GM18520 (cell line): ENCODE measurements around the gene PALM.
"Not testable (repeated sequence)": the region's sequence is repeated elsewhere in the genome, so short reads cannot be mapped to it uniquely, and the experiment has no call there.

Source experiments
- ATAC-seq: cut with Tn5 transposase; IDR thresholded peaks from one replicate; pipeline ENCODE4 v1.9.1; 2021; ENCODE audit not compliant: unreplicated experiment

Gene PALM, protein sequence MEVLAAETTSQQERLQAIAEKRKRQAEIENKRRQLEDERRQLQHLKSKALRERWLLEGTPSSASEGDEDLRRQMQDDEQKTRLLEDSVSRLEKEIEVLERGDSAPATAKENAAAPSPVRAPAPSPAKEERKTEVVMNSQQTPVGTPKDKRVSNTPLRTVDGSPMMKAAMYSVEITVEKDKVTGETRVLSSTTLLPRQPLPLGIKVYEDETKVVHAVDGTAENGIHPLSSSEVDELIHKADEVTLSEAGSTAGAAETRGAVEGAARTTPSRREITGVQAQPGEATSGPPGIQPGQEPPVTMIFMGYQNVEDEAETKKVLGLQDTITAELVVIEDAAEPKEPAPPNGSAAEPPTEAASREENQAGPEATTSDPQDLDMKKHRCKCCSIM

DNA sequence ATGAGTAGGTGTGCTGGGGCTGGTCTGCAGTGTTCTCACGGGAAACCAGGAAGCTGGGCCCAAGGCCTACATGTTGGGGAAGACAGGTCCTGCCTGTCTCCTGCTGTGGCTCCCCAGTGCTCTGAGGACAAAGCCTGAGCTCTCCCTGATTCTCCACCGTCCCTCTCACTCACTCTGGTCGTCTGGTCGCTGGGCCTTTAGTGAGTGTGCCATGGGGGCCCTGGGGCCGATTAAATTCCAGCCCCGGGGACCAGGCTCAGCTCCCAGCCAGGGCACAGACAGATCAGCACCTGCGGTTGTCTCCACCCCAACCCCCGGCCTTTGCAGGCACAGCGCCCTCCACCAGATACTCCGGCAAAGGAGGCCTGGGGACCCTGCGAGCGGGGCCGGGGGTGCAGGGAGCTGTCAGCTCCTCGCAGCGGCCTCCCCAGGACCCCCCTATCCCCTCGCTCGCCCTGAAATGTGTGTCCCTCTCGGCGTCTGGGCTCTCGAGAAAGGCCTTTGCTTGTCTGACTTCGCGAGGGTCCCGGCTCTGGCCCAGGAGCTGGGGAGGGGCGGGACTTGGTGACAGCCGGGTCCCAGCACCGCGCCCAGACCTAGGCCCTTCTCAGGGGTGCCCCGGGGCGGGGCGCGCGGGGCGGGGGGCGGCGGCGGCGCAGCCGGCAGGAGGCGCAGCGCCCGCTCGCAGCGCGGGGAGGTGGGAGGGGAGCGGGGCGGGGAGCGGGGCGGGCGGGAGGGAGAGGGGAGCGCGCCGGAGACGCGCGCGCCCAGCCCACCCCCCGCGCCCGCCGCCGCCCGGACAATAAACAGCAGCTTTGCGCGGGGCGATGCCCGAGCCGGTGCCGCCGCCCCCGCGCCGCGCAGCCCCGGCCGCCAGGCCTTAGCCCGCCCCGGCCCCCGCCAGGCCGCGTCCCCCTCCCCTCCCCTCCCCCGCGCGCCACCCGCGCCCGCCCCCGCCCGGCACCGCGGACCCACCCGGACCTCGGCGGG lies at the start of gene PALM:
TSS of gene PALM (plus strand) at position 782 of the 990 bp plus-strand sequence. CDS start 212 bp downstream, outside the sequence.
- no peak for ATAC-seq

DNA sequence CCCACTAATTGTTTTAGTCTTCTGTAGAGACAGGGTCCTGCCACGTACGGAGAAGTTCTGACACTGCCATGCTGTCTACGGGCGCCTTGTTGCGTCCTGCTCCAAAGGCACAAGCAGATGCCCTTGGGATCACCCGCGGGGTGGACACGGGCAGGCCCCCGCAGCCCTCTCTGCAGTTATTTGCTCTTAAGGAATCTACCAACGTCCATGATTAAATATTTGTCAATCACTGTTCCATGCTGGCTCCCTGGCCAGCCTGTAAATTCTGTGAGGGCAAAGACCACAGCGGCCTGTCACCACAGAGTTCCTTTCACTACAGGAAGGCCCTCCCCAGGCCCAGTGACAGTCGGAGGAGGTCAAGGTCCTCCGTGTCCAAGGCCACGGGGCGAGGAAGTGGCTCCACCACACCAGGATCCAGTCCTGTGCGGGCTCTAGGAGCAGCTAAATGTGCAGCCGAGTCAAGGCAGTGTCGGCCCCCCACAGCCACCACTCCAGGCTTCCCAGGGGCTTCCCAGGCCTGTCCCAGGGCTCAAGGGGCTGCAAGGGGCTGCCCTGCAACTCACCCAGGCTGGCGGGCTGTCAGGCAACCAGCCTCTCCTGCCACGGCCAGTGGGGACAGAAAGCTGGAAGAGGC lies 47.8 kb upstream of the PALM start:
- ATAC-seq = no peak

DNA sequence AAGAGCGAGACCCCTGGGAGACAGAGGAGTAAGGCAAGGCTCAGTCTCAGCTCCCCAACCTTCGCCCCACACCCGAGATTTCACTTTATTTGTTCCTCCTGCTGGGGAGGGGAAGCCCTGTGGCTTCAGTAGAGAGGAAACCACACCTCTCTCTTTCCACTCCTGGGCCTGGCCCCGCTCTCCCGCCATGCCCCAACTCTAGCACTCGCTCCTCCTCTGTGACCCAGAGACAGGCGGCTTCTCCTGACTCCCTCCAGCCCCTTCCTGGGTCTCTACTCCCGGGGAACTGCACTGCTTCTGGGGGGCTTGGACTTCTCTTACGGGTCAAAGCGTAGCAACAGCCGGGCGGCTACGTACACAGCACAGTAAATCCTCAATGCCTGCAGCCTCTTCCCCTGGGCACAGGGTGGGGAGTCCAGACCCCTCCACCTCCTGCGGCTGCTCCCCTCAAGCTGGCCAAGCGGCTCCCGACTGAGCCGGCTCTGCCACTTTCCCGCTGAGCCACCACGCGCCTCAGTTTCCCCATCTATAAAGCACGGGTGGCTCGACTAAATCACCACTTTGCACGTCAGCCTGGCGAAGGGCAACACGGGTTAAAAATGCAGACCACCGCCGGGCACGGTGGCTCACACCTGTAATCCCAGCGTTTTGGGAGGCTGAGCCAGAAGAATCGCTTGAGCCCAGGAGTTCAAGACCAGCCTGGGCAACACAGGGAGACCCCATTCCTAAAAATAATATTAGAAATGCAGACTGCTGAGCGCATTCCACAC lies 47.1 kb upstream of the PALM start:
- no peak for ATAC-seq

DNA sequence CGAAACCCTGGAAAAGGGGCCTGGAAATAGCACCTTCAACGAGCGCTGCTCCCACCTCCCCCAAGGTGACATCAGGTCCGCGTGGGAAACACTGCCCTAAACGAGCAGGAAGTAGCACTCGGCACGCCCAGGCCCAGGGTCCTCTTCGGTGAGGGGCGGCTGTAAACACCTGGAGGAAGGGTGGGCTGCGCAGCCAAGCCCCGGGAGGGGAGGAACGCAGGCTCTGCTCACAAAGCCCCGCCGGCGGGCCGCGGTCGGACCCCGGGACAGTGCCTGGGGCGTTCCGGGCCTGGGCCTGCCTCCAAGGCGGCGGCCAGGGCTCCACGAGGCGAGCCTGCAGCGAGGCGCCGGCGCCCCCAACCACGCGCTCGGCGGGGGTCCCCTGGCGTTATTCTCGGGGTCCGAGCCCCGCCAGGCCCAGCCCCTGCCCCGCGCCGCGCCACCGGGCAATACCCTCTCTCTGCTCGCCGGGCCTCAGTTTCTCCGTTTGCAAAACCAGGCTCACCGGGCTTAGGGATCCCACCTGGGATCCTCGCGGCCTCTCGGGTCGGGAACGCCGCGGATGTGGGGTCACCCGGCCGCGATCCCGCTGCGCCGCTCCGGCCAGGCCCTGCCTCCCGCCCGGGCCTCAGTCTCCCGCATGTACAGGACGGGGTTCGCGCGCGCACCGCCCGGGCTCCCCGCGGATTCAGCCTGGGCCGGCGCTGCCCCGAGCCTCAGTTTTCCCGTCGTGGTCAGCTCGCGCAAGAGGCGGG lies 46.4 kb upstream of the PALM start:
- peak; percentile 8 for ATAC-seq

DNA sequence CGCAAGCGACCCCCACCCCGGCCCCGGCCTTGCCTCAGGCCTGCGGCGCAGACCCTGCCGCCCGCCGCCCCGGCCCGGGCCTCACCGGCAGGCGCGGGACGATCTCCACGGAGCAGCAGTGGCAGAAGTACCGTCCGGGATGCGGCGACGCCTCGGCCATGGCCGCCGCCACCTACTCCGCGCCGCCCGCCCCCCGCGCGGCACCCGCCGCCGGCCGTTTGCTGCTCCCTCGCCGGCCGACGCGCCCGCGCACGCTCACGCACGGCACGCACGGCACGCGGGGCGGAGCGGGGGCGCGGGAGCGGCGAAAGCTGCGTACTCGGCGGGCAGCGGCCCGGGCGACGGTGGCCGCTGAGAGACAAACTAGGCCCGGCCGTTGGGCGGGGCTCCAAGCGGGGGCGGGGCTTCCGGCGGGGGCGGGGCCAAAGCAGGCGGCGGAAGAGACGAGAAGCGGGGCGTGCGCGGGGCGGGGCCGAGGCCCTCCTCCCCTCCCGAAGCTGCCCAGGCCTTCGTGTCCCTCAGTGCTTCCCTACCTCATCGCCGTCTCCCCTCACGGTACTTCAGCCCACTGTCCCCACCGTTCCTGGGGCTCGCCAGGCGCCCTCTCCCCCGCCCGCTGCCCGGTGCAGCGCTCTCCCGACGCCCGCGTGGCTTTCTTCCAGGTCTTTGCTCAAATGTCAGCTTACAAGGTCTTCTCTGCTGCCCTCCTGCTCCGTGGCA lies 45.6 kb upstream of the PALM start, which contains the start of gene RNF126:
TSS of gene RNF126 (minus strand) at position 253 of the 720 bp plus-strand sequence. CDS start at position 160, 93 bp downstream.
- peak; percentile 39 for ATAC-seq

DNA sequence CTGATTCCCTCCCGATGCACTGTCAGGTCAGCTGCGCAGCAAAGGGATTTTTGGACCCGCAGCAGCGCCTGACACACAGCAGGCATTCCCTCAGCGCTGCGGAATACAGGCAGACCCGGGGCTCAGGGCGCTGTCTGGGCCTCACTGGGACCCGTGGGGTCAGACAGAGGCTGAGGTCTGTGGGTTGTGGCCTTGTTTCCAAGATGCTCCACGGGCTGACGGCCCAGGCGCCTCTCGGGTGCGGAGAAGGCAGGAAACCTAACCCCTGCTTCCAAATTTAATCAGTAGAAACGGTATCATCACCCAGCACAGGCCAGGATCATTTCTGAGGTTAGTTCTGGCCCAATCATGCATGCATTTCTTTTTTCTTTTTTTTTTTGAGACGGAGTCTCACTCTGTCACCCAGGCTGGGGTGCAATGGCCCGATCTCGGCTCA lies 45.0 kb upstream of the PALM start:
- no peak for ATAC-seq

DNA sequence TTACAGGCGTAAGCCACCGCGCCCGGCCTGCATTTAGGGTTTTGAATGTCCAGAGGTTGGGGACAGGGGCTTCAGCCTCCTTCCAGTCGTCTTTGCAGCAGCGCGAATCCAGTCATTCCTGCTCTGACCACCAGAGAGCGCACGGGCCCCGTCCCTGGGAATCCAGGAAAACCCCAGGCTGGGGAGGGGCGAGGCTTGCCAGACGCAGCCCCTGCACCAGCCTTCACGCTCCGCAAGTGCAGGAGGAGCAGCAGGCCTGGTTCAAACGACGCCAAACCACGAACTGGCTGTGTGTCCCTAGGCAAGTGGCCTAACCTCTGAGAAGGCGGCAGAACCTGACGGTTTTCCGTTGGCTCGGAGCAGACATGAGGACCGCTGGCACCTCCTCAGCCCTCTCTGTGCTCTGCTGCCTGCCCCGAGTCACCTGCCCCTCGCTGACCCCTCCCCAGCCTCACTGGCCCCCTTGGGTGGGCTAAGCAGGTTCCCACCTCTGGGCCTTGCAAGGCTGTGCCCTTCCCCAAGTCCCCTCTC lies 43.8 kb upstream of the PALM start:
- no peak for ATAC-seq

DNA sequence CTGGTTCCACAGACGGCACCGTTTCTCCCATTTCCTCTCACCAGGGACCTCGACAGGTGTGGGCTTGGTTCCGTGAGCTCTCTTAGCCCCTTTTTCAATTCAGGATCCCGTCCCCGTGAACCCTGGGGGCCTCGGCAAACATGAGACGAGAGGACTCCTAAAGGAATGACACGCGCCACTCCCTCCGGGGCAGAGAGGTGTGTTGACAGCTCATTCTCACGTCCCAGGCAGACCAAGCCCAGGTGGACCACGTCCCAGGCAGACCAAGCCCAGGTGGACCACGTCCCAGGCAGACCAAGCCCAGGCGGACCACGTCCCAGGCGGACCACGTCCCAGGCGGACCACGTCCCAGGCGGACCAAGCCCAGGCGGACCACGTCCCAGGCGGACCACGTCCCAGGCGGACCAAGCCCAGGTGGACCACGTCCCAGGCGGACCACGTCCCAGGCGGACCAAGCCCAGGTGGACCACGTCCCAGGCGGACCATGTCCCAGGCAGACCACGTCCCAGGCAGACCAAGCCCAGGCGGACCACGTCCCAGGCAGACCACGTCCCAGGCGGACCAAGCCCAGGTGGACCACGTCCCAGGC lies 41.7 kb upstream of the PALM start:
- ATAC-seq = not testable (repeated sequence)

DNA sequence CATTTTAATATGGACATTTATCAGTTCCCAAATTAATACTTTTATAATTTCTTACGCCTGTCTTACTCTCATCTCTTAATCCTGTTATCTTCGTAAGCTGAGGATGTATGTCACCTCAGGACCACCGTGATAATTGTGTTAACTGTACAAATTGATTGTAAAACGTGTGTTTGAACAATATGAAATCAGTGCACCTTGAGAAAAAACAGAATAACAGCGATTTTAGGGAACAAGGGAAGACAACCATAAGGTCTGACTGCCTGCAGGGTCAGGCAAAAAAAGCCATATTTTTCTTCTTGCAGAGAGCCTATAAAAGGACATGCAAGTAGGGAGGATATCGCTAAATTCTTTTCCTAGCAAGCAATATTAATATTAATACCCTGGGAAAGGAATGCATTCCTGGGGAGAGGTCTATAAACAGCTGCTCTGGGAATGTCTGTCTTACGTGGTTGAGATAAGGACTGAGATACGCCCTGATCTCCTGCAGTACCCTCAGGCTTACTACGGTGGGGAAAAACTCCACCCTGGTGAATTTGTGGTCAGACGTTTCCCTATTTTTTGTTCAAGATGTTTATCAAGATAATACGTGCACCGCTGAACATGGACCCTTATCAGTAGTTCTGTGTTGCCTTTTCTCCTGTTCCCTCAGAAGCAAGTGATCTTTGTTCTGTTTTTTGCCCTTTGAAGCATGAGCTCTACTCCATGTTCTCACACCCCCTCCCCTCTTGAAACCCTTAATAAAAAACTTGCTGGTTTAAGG lies 39.9 kb upstream of the PALM start:
- ATAC-seq = not testable (repeated sequence)

DNA sequence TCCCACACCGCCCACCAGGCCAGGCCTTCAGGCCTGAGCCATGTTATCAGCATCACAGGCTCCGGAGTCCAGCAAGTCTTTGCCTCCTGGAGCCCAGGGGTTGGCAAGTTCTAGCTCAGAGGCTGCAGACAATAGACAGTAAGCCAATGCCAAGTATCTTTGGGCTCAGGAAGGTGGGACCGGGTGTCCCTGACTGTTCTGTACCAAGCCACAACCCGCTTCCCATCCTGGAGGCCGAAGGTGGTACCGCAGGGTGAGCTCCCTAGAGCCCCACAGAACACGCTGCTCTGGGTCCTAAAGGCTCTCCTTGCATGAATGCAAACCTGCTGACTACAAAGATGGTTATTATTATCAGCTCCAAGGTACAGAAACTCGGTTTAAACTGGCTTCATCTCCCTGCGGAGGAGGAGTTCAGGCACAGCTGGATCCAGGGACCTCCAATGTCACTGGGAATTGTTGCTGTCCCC lies 38.1 kb upstream of the PALM start:
- no peak for ATAC-seq

DNA sequence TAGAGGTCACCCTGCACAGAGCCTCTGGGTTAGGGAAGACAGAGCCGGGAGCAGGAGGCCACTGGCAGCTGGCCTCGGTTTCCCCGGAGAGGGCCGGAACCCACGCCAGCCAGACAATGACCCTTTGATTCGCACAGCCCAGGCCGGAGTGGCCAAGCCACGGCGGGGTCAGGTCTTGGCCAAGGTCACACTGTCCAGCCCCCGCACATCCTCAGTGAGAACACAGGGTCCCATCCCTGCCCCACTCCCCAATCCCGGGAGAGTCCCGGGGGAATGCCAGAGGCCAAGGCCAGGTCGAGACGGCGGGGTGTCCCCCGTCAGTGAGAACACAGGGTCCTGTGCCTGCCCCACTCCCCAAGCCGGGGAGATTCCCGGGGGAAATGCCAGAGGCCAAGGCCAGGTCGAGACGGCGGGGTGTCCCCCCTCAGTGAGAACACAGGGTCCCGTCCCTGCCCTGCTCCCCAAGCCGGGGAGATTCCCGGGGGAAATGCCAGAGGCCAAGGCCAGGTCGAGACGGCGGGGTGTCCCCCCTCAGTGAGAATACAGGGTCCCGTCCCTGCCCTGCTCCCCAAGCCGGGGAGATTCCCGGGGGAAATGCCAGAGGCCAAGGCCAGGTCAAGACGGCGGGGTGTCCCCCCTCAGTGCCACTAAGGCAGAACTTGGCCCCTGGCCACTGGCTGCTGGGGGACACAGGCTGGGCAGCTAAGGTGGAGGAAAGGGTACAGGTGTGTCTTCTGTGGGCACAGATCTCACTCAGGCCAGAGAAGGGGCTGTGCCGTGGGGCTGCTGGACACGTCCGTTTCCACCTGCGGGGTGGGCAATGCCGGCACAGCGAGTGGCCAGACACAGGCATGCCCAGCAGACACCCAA lies 34.2 kb upstream of the PALM start:
- ATAC-seq = no peak

DNA sequence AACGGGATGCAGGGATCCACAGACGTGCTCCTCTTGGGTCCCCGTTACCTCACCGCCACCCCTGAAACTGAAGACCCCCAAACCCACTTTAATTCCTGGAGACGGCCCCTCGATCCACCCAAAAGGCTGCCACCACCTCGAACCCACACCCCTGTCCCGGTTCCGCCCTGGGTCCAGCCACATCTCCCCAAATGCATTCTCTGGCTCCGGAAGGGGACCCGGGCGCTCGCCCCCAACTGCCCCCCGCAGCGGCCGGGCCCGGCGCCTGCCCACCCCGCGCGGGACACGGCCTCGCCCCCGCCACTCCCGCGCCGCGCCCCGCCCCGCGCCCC lies 32.8 kb upstream of the PALM start:
- no peak for ATAC-seq

DNA sequence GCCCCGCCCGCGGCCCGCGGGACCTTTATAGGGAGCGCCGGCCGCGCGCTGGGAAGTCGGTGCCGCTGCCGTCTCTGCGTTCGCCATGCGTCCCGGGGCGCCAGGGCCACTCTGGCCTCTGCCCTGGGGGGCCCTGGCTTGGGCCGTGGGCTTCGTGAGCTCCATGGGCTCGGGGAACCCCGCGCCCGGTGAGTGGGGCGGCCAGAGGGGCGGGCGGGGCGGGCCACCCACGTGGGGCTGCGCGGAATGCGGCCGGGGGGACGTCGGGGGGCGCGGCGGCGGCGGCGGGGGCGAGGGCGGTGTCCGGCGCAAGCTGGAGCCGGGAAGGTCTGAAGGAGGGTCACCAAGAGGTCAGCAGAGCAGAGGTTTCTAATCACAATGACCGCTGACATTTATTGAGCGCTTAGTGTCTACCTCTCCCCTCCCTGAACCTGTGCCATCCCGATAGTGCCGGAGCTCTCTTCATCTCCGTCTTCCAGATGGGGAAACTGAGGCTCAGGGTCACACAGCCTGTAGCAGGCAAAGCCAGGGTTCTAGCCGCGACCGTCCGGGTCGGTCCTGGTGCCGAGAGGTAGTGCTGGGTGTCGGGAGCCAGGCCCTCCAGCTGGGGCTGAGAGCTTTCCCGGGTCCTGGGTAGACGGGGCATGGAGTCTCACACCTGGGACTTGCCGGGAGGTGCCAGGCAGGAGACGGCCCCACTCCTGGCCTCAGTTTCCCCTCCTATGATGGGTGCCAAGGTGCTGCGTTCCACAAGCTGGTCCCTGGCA lies 32.2 kb upstream of the PALM start, which contains the start of gene FSTL3:
TSS of gene FSTL3 (plus strand) at position 54 of the 767 bp plus-strand sequence. CDS start at position 86, 32 bp downstream.
- no peak for ATAC-seq

DNA sequence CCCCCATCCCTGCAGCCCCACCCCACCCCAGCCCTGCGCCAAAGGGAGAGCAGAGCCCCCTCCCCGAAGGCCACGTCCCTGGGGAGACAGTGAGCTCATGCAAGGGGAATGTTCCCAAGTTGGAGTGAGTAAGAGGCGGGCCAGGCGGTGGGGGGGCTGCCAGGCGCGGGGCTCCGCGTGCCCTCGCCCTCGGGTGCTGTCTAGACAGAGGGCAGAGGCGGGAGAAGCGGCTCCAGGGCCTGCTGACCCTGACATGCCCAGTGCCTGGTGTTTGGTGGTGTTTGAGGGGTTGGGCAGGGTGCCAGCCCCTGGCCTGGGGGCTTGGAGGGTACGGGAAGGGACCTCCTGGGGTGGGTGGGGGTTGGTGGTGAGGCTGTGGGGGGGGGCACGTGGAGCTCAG lies 31.5 kb upstream of the PALM start:
- no peak for ATAC-seq

DNA sequence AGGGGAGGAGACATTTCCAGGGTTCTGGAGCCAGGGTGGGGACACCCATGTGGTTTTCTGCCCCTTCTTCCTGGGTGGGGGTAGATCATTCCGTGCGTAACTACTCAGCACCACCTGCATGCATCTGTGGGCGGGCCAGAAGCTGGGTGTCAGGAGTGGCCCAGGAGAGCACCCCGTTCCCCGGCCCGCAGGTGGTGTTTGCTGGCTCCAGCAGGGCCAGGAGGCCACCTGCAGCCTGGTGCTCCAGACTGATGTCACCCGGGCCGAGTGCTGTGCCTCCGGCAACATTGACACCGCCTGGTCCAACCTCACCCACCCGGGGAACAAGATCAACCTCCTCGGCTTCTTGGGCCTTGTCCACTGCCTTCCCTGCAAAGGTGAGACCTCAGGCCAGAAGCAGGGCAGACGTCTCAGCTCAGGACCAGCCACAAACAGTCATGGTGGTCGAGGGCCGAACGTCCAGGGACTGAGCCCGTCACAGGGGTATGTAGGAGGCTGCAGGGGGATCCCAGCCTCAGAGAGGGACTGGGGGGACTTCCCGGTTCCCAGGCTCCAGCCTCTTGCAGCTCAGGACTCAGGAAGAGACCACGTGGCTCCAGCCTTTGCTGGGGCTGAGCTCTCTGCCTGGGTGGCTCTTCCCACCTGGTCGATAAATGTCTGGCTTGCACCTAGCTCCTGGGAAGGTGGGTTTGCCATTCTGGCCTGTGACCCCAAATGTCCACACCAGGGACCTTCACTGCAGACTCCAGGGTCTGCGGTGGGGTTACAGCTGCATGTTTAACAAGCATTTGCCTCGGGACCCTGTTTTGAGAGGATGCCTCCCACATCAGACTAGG lies 30.9 kb upstream of the PALM start:
- no peak for ATAC-seq
